PC-9 (cell line): ENCODE data around the gene ATRNL1. TPM values are rescaled to one million over a fixed set of nuclear protein-coding genes. Genes with fewer than 3 reads are reported as not detected.

Source experiments
- BruUV-seq: library from RNA; stranded (reverse); fragments of 400-500 nt; replicated peaks from 2 replicates; lab custom pipeline; 2021; lab: Mats Ljungman, UMichigan
- CTCF ChIA-PET: fragments of 300-600 bp; sonication (Branson Sonifier 250); formaldehyde crosslinking; loops from one replicate; lab custom pipeline; 2022; ENCODE audit warnings: antibody characterized with exemption; lab: Charles Lee
- POLR2A ChIA-PET: fragments of 300-600 bp; sonication (Branson Sonifier 250); formaldehyde crosslinking; loops from one replicate; lab custom pipeline; 2022; ENCODE audit warnings: antibody characterized with exemption; ENCODE audit not compliant: unreplicated experiment; lab: Charles Lee
- DNase-seq, 2 experiments: peaks; one replicate each; pipeline versions ENCODE4 v3.0.0 to v3.0.0-alpha.2; 2015 to 2022; ENCODE audit warnings: mixed read lengths in 1 of 2
- H2AFZ ChIP-seq: fragments of 200-600 bp; sonication (generic); 2 replicates; pipeline ENCODE4 v1.8.1; 2017; ENCODE audit warnings: antibody characterized with exemption
- H3F3A ChIP-seq: fragments of 200-600 bp; sonication (generic); 2 replicates; pipeline ENCODE4 v1.8.1; 2017; ENCODE audit warnings: antibody characterized with exemption, mild to moderate bottlenecking, low read depth; ENCODE audit not compliant: insufficient read depth
- H3K27ac ChIP-seq: fragments of 200-600 bp; sonication (generic); 2 replicates; pipeline ENCODE4 v1.6.1; 2016; ENCODE audit warnings: mixed run types
- H3K27me3 ChIP-seq: fragments of 200-600 bp; sonication (generic); 2 replicates; pipeline ENCODE4 v1.6.1; 2016; ENCODE audit warnings: low read depth, mixed run types; ENCODE audit not compliant: insufficient read depth
- H3K36me3 ChIP-seq: fragments of 200-600 bp; sonication (generic); 2 replicates; pipeline ENCODE4 v1.6.1; 2016; ENCODE audit warnings: low read depth, mixed run types
- H3K4me1 ChIP-seq: fragments of 200-600 bp; sonication (generic); replicated peaks from 2 replicates; pipeline ENCODE4 v1.6.1; 2016; ENCODE audit warnings: mixed run types; ENCODE audit not compliant: insufficient read depth
- H3K4me2 ChIP-seq: fragments of 200-600 bp; sonication (generic); 2 replicates; pipeline ENCODE4 v1.6.1; 2017; ENCODE audit warnings: mixed run types
- H3K4me3 ChIP-seq: fragments of 200-600 bp; sonication (generic); 2 replicates; pipeline ENCODE4 v1.6.1; 2016; ENCODE audit warnings: mixed run types
- H3K79me2 ChIP-seq: fragments of 200-600 bp; sonication (generic); 2 replicates; pipeline ENCODE4 v1.6.1; 2017; ENCODE audit warnings: low read depth, mixed run types
- H3K9me2 ChIP-seq: fragments of 200-600 bp; sonication (generic); 2 replicates; pipeline ENCODE4 v1.8.1; 2017; ENCODE audit warnings: mild to moderate bottlenecking; ENCODE audit not compliant: insufficient read depth
- H3K9me3 ChIP-seq: fragments of 200-600 bp; sonication (generic); 2 replicates; pipeline ENCODE4 v1.8.1; 2016; ENCODE audit warnings: low read depth; ENCODE audit not compliant: insufficient read depth
- H4K20me1 ChIP-seq: fragments of 200-600 bp; sonication (generic); 2 replicates; pipeline ENCODE4 v1.8.1; 2017; ENCODE audit not compliant: insufficient read depth
- EZH2 ChIP-seq: fragments of 200-600 bp; sonication (generic); IDR thresholded peaks from 2 replicates; pipeline ENCODE4 v1.8.0; 2017; ENCODE audit warnings: antibody characterized with exemption, low read depth
- intact Hi-C: fragments of 100-400 bp; cut with micrococcal nuclease; formaldehyde crosslinking; loops from one replicate; pipeline ENCODE4 v1.10.0; 2022; ENCODE audit not compliant: unreplicated experiment
- total RNA-seq: library from RNA; stranded (reverse); gene quantifications from 2 replicates; pipeline ENCODE4 v1.2.3, GENCODE V29; 2021
- TF ChIP-seq, protein P1 (sequence below): fragments of 200-600 bp; sonication (generic); conservative IDR thresholded peaks from 2 replicates; pipeline ENCODE4 v1.6.1; 2017; ENCODE audit warnings: mixed run types, antibody characterized with exemption, mild to moderate bottlenecking, moderate library complexity

ATRNL1 gene
- total RNA-seq, 1 experiment from 2014 or later = not detected

DNA sequence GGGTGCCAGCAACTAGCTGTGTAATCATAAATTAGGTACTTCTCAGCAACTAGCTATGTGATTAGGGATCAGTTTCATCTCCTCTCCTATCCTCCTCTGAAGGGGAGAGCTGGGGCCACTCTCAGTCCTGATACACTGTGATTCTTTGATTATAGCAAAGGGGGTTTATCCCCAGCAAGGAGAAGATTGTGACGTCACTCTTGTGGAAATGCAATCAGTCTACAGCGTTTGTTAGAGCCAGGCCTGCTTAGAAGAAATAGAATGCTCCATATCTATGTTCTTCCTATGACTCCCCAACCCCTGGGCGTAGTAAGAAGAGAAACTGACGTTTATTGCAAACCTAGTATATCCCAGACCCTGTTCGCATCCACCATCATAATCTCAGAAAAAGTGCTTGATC lies 871.7 kb downstream of the ATRNL1 start:
- no peaks in the 10 kb centered on the region for H3F3A ChIP-seq
- H3K27me3 ChIP-seq = peaks cover 14% of the 10 kb centered on the region; the same call in 1 of the 2 replicates
- H2AFZ ChIP-seq = no peak overlapping the region
- no peaks in the 10 kb centered on the region for H3K9me3 ChIP-seq
- ChIA-PET CTCF (no interaction called here), POLR2A (no interaction called here)
- TF ChIP-seq, protein P1, sequence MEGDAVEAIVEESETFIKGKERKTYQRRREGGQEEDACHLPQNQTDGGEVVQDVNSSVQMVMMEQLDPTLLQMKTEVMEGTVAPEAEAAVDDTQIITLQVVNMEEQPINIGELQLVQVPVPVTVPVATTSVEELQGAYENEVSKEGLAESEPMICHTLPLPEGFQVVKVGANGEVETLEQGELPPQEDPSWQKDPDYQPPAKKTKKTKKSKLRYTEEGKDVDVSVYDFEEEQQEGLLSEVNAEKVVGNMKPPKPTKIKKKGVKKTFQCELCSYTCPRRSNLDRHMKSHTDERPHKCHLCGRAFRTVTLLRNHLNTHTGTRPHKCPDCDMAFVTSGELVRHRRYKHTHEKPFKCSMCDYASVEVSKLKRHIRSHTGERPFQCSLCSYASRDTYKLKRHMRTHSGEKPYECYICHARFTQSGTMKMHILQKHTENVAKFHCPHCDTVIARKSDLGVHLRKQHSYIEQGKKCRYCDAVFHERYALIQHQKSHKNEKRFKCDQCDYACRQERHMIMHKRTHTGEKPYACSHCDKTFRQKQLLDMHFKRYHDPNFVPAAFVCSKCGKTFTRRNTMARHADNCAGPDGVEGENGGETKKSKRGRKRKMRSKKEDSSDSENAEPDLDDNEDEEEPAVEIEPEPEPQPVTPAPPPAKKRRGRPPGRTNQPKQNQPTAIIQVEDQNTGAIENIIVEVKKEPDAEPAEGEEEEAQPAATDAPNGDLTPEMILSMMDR = no peak
- TF ChIP-seq EZH2 = no peak
- no peak overlapping the region for H3K4me2 ChIP-seq
- H3K4me1 ChIP-seq = no peaks in the 10 kb centered on the region
- no peaks in the 10 kb centered on the region for H3K9me2 ChIP-seq
- no peak overlapping the region for H3K27ac ChIP-seq
- H3K36me3 ChIP-seq = no peaks in the 10 kb centered on the region
- no peaks in the 10 kb centered on the region for H4K20me1 ChIP-seq
- no TSS peak for BruUV-seq
- H3K79me2 ChIP-seq = no peaks in the 10 kb centered on the region
- intact Hi-C loops = no loop called here
- no peak for DNase-seq
- no peak overlapping the region for H3K4me3 ChIP-seq

DNA sequence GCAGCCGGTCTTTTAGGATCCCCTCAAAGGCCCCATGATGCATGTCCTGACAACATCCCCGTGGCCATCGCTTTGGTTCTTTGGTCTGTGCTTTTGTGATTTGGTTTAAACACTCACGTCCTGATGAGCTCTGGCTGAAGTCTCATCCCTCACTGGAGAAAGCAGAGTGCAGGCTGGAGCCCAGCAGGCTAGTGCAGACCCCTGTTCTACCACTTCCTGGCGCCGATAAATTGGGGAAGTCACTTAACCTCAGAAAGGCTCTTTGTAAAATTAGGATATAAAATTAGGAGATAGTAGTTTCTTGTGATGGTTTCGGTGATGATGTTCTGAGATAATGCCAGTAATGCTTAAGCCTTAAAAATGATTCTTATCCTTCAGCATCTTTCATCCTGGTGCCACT lies 872.2 kb downstream of the ATRNL1 start:
- no peaks in the 10 kb centered on the region for H3K36me3 ChIP-seq
- ChIA-PET POLR2A (no interaction called here), CTCF (no interaction called here)
- H3K79me2 ChIP-seq = no peaks in the 10 kb centered on the region
- DNase-seq = no peak
- no peaks in the 10 kb centered on the region for H3F3A ChIP-seq
- no peaks in the 10 kb centered on the region for H3K9me3 ChIP-seq
- intact Hi-C loops = no loop called here
- H3K27me3 ChIP-seq = peaks cover 16% of the 10 kb centered on the region; the same call in 1 of the 2 replicates
- no TSS peak for BruUV-seq
- H2AFZ ChIP-seq = no peak overlapping the region
- H3K4me3 ChIP-seq = no peak overlapping the region
- H4K20me1 ChIP-seq = no peaks in the 10 kb centered on the region
- no peak overlapping the region for H3K4me2 ChIP-seq
- no peaks in the 10 kb centered on the region for H3K4me1 ChIP-seq
- no peaks in the 10 kb centered on the region for H3K9me2 ChIP-seq
- no peak for TF ChIP-seq EZH2
- no peak overlapping the region for H3K27ac ChIP-seq

DNA sequence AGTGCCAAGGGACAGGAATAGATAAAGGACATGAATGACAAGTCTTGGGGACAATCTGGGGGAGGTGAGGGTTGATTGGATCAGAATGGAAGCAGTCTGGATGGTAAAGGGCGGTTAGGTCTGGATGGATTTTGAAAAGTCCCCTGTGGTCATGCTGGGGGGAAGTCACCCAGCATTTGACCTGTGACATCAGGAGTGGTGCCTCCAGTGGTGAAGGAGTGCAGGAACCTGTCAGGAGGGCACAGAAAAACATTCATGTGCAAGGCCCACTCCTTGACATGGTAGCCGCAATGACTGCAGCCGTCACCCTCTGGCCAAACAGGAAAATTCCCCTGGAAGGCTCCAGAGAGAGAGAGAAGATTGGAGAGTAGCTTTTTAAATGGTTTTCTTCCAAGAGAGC lies 875.1 kb downstream of the ATRNL1 start:
- Histone ChIP-seq H4K20me1 (no peaks in the 10 kb centered on the region), H3K27me3 (peaks cover 16% of the 10 kb centered on the region; the same call in 1 of the 2 replicates), H3K4me1 (no peaks in the 10 kb centered on the region), H3K9me3 (no peaks in the 10 kb centered on the region), H3F3A (no peaks in the 10 kb centered on the region), H3K9me2 (no peaks in the 10 kb centered on the region), H3K27ac (no peak overlapping the region), H3K36me3 (no peaks in the 10 kb centered on the region), H3K4me3 (no peak overlapping the region), H3K79me2 (no peaks in the 10 kb centered on the region), H3K4me2 (no peak overlapping the region), H2AFZ (no peak overlapping the region)
- no peak for DNase-seq
- BruUV-seq = no TSS peak
- POLR2A ChIA-PET = no interaction called here
- intact Hi-C loops = no loop called here
- TF ChIP-seq, protein P1 = no peak
- TF ChIP-seq EZH2 = no peak
- CTCF ChIA-PET = no interaction called here

DNA sequence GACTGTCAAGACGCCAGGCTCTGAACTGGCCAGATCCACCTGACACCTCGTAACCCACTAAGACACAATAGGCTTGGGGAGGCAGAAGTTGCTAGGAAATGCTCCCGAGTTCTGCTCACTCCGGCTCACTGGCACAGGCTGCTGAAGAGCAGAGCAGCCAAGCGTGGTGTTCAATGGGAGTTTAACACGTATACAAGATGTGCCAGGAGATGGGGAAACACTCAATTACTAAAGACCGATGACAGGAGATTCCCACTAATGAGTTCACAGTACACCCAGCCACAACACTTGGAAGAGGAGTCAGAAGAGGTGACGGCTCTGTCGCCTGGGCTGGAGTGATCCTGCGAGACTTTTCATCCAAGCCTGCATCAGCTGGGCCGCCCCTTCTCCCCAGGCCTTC lies 876.4 kb downstream of the ATRNL1 start:
- no peaks in the 10 kb centered on the region for H3K9me3 ChIP-seq
- DNase-seq = no peak
- H3K79me2 ChIP-seq = no peaks in the 10 kb centered on the region
- ChIA-PET POLR2A (no interaction called here), CTCF (no interaction called here)
- no peak overlapping the region for H3K4me2 ChIP-seq
- H4K20me1 ChIP-seq = no peaks in the 10 kb centered on the region
- peaks cover 20% of the 10 kb centered on the region; the same call in 1 of the 2 replicates for H3K27me3 ChIP-seq
- no peak overlapping the region for H3K27ac ChIP-seq
- H3K36me3 ChIP-seq = no peaks in the 10 kb centered on the region
- no peaks in the 10 kb centered on the region for H3F3A ChIP-seq
- intact Hi-C loops = no loop called here
- no TSS peak for BruUV-seq
- H3K4me3 ChIP-seq = no peak overlapping the region
- no peaks in the 10 kb centered on the region for H3K9me2 ChIP-seq
- H3K4me1 ChIP-seq = no peaks in the 10 kb centered on the region
- TF ChIP-seq, protein P1 = no peak
- no peak for TF ChIP-seq EZH2
- H2AFZ ChIP-seq = no peak overlapping the region
